Activated gamma-delta T cell treated with Interleukin-2 at 50 U/mL for 16 hours (primary cell): Measurements from ENCODE around the gene VASN.
"Not testable (repeated sequence)": the region's sequence is repeated elsewhere in the genome, so short reads cannot be mapped to it uniquely, and the experiment has no call there.

ENCODE experiments used
- DNase-seq: peaks from one replicate; pipeline ENCODE4 v3.0.0-alpha.2; 2020

The VASN gene

DNA sequence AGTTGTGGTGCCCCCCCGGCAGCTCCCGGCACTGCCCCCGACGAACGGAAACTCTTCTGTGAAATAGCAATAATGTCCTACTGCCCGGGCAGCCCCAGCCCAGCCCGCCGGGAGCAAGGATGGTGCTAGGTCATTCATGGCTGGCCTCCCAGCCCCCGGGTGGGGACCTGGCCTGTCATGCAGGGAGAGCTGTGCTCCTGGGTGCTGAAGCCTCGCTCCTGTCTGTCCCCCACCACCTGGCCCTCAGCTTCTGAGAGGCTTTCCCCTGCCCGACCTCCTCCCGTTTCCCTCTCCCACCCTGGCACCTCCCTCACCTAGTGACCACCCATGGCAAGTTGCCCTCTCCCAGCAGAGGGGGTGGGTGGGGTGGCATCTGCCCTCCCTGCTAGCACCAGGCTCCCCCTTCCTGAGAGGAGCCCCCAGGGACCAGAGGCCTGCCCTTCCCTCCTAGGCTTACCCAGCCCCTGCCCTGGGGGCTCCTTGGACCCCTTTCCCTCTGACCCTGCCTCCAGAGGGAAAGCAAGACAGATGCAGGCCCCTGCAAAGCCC is 34.0 kb upstream of the VASN start:
- DNase-seq, result no peak

DNA sequence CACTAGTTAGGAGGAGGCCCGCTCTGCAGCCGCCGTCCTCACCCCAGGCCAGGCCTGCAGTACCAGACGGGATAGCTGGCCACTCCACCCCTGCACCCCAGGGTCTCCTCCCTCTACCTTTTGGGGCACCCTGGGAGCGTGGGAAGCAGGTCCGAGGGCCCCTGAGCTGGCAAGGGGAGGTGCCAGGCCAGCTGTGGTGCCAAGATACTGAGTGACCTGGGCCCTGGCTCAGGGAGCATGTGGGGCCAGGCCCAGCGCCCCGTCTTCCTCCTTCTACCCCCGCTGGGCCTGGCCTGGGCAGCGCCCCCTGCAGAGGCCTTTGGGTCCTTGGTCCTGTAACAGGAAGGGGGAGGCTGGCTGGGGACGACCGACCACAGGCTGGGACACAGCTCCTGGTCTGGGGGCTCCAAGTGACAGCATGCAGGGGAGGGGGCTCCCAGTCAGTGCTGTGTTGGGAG is 33.5 kb upstream of the VASN start:
- no peak for DNase-seq

DNA sequence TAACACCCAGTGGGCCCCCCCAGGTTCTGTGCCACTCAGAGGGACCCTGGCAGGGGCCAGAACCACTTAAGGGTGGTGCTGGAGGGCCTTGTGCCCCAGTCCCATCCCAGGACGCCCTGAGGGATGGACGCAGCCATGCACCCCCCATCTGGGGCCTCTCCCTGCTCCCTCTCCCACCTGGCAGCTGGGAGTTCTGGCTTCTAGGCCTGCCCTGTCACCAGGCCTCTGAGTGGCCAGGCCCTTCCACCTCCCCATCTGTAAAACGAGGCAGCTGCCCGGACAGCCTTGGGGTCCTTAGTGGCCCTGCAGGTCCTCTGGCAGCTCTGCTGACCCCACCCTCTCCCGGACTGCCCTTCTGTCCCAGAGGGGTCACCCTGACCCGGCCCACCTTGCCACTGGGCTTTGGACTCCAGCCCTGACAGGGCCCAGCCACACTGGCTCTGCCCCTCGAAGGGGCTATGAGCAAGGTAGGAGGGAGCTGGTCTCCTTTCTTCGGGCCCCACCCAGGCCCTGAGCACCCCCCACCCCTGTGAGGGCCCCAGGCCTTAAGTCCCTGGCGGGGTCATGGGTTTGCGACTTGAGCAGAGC is 32.8 kb upstream of the VASN start:
- no peak for DNase-seq

DNA sequence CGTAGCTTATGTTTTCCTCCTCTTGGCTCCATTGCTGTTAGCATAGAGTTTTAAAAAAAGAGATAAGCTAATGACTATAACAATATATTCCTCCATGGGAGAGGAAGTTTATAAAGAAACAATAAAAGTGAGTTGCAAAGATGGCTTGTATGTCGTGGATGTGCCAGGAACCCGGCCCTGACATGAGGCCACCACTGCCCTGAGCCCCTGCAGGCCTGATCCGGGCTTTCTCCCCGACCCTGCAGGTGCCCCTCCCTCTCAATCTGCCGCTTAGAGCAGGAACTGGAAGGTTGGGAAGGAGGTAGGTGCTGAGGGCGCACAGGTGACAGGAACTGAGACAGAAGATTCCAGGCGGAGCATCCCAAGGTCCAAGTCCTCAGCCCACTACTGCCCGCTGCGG is 32.2 kb upstream of the VASN start:
- DNase-seq, result no peak

DNA sequence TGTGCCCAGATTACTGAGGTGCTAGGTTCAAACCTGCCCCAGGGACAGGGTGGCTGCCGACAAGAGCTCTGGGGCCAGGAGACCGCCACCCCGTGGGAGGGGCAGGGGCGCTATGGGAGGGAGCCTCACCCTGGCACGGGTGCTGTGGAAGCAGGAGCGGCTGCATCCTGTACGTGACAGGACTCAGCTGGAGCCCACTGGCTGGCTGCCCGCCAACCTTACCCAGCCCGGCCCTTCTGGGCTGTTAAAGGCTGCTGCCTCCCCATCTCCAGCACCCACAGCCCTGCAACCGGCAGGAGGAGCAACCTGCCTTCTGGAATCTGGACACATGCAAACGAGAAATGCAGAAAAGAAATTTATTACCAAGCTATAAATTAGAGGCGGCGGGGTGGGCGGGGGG is 31.7 kb upstream of the VASN start:
- DNase-seq, result no peak

DNA sequence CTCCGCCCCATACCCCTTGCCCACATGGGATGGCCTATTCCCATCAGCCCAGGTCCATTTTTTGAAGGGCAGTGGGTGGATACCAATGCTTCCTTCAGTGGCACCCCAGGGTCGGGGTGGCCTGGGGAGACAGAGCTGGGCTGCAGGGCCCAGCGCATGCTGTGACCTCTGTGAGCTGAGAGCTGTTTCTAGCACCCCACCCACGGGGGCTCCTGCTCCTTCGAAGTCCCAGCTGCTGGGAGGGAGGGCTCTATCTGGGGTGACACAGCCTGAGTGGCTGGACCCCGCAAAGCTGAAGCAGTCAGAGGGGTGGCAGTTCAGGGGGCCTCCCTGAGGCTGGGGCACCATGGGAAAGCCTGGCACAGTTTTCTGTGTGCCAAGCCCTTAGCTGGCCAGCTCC is 31.2 kb upstream of the VASN start:
- no peak for DNase-seq

DNA sequence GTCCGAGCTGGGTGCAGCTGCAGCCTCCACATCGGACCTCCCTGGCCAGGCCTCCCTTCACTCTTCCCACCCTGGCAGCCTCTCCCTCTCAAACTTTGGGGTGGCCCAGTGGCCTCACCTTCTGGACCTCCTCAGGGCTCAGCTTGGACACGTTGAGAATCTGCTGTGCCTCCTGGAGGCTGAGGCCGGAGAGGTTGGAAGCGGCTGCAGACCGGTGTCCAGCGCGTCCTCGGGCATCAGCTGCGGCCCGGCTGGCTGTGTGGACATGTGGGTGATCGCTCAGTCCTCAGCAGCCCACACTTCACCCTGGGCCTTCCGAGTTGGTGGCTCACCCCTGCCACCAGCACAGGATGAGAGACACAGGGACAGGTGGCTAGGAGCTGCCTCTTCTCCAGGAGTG is 30.4 kb upstream of the VASN start:
- DNase-seq, result no peak

DNA sequence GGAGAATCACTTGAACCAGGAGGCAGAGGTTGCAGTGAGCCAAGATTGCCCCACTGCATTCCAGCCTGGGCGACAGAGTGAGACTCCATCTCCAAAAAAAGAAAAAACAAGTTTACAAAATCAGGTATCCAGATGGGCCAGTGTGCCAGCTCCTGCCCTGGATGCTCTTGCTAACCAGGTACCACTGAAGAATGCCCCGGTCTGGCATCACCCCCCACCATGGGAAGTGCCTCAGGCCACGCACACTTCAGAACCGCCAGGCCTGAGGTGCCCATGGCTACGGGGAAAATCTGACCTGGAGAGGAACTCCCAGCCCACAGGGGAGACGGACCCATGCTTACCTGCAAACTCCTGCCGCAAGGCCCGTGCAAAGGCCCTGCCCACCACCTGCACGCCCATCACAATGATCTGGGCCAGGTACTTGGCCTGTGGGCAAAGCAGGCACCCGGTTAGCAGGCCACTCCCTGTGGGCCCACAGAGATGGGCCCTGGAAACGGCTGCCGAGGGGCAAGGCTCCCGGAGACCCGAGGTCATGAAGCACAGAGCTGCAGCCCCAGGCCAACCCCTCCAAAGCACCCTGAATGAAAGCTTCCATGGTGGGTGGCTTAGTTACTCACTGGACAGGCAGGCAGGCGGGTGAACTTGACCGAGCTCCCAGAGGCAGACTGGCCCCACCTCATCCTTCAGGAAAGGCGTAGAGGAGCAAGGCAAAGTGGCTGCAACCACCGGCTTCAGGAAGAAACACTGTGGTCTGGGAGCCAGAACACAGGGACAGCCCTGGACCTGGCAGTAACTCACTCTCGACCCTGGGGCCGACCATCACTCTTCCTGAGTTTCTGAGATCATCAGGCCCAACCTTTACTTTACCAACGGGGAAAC is 28.5 kb upstream of the VASN start:
- no peak for DNase-seq

DNA sequence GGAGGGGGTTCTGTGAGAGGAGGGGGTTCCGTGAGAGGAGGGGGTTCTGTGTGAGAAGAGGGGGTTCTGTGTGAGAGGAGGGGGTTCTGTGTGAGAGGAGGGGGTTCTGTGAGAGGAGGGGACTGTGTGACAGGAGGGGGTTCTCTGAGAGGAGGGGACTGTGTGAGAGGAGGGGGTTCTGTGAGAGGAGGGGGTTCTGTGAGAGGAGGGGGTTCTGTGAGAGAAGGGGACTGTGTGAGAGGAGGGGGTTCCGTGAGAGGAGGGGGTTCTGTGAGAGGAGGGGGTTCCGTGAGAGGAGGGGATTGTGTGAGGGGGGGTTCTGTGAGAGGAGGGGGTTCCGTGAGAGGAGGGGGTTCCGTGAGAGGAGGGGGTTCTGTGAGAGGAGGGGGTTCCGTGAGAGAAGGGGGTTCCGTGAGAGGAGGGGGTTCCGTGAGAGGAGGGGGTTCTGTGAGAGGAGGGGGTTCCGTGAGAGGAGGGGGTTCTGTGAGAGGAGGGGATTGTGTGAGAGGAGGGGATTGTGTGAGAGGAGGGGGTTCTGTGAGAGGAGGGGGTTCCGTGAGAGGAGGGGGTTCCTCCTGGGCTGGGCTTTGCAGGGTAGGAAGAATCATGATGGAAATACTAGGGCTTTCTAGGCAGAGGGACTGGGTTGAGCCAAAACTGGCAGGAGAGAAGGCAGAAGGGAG is 27.2 kb upstream of the VASN start:
- DNase-seq, result not testable (repeated sequence)

DNA sequence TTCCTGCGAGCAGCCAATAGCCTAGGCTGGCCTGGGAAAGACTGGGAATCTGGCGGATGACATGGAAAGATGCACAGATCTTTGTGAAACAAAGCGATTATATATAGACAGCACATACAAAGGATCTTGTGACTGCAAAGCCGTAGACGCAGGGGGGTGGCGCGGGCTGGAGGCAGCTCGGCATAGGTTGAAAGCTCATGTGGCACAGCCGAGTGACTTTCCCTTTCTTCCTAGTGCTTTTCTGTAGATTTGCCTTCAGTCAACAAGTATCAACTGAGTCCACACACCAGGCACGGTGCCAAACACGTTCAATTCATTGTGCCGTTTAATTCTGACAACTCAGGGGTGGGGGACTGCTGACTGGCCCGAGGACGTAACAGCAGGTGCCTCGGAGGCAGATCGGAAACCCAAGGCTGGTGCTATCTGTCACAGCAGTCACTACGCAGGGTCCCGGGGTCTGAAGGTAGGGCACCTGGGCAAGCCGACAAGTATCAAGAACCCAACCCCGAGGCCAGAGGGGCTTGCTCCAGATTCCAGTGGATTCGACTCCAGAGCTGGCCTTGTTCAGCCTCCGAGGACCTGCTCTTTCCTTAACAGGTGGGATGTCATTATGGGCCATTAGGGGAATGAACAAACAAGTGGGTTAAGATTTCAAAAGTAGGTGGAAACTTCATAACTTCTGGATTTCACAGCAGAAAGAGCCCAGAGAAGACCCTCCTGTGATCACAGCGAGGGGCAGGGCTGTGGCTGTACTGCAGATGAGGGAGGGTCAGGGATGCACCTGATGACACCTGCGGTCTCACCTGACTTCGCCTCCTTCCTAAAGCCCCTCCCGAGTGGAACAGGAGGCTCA is 26.4 kb upstream of the VASN start:
- no peak for DNase-seq

DNA sequence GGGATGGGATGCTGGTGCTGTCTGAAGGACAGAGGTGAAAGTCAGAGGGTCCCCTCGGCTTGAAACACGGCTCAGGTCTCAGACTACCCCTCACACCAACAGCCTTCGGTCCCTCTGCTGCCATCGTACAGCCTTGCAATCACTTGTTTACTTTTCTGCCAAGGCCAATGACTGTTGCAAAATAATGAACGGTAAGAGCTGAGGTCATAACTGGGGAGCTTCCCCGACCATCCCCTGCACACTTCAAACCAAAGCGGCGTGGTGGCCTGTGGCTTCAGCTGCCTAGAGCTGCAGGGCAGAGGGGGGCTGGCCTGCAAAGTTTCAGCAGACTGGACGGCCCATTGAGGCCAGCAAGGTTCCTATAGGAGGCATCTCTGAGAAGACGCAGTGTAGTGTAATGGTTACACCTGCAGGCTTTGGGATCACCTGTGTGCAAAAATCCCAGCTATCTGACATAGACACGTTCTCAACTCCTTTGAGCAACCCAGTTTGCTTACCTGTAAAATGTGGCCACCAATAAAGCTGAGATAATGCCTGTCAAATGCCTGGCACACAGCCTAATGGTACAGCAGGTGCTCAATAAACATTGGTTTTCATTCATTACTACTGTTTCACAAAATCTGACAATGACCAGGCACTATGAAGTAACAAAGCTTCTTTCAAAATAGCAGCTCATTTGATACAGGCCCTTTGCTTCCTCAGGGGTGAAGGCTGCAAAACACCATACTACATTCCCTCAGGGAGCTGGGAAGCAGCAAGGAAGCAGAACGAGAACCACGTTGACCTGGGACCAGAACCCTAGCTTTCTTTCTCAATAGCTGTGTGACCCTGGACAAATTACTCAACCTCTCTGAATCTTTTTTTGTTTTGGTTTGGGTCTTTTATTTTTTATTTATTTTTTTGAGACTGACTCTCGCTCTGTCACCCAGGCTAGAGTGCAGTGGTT is 25.5 kb upstream of the VASN start:
- DNase-seq, result no peak

DNA sequence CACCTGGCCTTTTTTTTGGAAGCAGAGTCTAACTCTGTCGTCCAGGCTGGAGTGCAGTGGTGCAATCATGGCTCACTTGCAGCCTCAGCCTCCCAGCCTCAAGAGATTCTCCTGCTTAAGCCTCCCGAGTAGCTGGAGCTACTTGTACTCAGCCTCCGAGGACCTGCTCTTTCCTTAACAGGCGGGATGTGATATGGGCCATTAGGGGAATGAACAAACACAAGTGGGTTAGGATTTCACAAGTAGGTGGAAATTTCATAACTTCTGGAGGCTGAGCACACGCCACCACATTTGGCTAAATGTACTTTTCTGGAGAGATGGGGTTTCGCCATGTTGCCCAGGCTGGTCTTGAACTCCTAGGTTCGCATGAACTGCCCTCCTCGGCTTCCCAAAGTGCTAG is 24.6 kb upstream of the VASN start:
- no peak for DNase-seq

DNA sequence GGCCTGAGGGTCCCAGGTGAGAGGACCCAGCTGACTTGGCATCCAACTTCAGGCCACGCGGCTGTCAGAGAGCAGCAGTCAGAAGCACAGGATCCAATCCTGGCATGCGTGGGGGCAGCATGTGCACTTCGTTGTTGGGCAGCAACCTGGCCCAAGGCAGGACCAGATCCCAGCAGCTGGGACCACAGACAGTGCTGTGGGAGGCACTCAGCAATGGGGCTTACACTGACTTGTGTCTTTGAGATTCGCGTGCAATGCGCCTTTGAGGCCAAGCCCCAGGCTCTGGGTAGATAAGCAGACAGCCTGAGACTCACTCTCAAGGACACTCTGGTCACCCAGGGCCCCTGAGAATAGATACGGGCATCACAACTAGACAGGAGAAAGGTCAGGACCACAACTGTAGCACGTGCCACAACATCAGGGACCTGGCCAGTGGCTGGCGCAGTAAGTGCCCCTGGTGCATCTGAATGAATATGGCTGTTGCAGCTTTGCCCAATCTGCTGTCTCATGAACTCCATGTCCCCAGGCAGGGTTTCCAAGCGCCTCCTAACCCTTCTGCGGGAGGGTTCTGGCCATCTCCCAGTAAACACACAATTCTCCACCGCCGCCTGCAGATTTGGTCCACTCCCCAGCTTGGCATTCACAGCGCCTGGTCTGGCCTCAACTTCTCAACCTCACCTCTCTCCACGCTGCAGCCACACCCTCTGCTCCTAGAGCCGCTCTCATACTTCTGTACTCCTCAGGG is 23.7 kb upstream of the VASN start:
- DNase-seq, result no peak

DNA sequence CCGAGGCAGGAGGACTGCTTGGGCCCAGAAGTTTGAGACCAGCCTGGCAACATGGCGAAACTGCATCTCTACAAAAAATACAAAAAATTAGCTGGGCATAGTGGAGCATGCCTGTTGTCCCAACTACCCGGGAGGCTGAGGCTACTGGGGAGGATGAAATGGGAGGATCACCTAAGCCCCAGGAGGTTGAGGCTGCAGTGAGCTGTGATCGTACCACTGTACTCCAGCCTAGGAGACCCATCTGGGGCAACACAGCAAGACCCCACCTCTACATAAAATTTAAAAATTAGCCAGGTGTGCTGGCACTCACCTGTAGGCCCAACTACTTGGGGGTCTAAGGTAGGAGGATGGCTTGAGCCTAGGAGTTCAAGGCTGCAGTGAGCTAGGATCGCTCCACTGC is 22.3 kb upstream of the VASN start:
- no peak for DNase-seq

DNA sequence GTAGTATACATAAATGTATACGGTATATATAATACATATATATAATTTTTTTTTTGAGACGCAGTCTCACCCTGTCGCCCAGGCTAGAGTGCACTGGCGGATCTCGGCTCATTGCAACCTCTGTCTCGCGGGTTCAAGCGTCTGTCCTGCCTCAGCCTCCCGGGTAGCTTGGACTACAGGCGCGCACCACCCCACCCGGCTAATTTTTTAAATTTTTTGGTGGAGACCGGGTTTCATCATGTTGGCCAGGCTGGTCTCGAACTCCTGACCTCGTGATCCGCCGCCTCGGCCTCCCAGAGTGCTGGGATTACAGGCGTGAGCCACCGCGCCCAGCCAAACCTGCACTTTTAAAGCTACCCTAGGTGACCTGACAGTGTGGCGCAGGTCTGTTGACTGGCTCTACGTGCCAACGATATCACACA is 21.3 kb upstream of the VASN start:
- no peak for DNase-seq

DNA sequence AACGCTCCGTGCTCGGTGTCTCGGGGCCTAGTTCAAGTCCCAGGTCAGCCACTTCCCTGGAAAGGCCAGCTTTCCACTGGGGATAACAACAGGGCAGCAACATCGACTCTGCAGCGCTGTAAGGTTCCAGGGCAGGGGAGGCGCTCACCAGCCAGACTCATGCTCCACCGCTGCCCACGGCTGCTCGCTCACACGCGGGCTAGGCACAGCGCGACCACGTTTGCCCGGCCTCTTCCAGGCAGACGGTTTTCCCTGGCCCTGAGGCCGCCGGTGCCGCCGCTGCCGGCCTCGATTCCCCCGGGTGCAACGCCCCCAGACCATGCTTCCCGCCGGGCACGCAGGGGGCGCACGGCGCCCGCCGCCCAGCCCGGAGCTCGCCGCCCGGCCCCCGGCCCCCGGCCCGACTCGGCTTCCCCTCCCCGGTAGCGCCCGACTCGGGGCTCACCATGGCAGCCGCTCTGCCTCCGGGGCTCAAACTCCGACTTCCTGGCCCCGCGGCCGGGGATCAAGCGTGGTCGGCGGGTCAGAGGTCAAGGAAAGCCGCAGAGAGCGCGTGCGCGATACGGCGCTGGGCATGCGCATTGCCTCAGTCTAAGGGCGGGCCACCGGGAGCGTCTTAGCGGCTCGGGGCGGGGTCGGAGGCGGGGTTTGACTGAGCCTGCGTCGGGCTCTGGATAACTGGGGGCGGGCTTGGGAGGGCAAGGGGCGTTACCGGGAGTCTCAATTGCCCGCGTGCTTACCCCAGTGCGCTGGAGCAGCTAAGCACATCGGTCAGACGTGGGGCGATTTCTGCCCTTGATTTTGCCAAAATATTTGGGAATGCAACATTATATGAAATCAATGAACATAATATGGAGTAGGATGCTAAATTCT is 20.6 kb upstream of the VASN start, which contains the start of gene PAM16:
TSS of gene PAM16 (minus strand) at position 535 of the 873 bp plus-strand sequence. CDS start at position 448, 87 bp downstream.
- DNase-seq, result peak; percentile 98

DNA sequence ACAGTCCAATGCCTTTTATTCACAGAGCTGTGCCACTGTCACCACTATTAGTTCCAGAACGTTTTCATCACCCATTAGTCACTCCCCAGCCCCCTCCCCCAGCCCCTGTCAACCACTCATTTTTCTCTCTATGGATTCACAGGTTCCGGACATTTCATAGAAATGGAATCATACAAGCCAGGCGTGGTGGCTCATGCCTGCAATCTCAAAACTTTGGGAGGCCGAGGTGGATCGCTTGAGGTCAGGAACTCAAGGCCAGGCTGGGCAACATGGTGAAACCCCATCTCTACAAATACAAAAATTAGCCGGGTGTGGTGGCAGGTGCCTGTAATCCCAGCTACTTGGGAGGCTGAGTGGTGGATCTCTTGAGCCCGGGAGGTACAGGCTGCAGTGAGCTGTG is 19.8 kb upstream of the VASN start:
- DNase-seq, result no peak

DNA sequence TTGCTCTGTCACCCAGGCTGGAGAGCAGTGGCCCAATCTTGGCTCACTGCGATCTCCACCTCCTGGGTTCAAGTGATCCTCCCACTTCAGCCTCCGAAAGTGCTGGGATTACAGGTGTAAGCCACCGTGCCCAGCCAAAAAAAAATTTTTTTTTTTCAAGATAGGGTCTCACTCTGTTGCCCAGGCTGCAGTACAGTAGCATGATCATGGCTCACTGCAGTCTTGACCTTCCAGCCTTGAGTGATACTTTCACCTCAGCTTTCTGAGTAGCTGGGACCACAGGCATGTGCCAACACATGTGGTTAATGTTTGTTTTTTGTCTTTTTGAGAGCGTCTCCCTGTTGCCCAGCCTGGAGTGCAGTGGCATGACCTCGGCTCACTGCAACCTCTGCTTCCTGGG is 18.8 kb upstream of the VASN start:
- DNase-seq, result no peak

DNA sequence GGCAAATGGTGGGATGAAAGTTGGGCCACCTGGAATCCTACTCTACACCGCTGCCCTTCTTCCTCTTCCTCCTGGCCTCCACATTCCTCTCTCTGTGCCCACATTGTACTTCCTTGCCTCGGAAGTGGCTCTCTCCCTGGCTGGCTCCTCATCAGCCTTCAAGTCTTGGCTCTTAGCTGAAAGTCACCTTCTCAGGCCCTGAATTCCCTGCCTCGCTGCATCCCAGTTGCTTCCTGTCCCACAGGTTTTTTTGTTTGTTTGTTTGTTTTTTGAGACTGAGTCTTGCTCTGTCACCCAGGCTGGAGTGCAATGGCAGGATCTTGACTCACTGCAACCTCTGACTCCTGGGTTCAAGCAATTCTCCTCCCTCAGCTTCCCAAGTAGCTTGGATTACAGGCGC is 18.0 kb upstream of the VASN start:
- DNase-seq, result no peak
